GM21786 (cell line): ENCODE results near the gene TGM3.
"Not testable (repeated sequence)": the region's sequence is repeated elsewhere in the genome, so short reads cannot be mapped to it uniquely, and the experiment has no call there.

Experiments used
- ATAC-seq: cut with Tn5 transposase; IDR thresholded peaks from one replicate; pipeline ENCODE4 v1.9.1; 2021; ENCODE audit not compliant: unreplicated experiment

TGM3 gene

GRCh38 chr20:2295886-2296515 lies at the start of gene TGM3:
TGM3 (plus strand) TSS chr20:2296001; CDS start chr20:2296064, 63 bp downstream.
- no peak for ATAC-seq

GRCh38 chr20:2246069-2246491 lies 49.7 kb upstream of the TGM3 start:
- ATAC-seq, result no peak

DNA sequence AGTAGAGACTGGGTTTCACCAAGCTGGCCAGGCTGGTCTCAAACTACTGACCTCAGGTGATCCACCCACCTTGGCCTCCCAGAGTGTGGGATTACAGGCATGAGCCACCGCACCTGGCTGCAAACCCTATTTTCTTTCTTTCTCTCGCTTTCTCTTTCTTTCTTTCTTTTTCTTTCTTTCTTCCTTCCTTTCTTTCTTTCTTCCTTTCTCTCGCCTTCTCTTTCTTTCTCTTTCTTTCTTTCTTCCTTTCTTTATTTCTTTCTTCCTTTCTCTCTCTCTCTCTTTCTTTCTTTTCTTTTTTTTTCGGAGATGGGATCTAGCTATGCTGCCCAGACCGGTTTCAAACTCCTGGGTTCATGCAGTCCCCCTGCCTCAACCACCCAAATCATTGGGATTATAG lies 47.0 kb upstream of the TGM3 start:
- no peak for ATAC-seq

DNA sequence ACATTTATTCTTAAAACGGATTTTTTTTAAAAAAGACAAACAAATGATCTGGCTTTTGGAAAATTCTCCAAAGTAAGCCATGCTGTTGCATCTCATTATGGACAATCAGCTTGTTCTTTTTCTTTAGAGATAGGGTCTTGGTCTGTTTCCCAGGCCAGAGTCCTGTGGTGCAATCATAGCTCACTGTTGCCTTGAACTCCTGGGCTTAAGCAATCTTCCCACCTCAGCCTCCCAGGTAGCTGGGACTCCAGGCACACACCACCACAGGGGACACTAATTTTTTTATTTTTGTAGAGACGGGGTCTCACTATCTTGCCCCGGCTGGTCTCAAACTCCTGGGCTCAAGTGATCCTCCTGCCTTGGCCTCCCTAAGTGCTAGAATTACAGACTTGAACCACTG lies 45.9 kb upstream of the TGM3 start:
- ATAC-seq, result no peak

DNA sequence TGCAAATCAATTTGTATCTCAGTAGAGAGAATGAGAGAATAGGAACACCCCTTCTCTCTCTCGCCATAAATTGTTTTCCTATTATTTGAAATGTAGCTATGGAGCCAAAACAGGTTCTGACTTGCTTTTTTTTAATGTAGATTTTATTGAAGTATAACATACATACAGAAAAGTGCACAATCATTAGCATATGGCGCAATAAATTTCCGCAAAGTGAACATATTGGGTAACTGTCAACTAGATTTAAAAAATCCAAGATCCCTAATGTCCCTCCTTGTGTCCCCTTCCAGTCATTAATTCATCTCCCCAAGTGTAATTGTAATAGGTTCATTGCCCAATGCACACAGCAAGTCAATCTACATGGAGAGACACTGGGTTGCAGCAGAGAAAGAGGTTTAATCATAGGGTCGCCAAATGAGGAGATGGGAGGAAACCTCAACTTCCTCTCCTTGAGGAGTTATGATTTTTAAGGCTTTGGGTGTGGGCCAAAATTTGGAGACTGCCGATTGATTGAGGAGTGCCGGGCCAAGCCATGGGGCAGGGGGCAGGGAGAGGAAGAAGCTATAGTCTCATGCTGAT lies 43.3 kb upstream of the TGM3 start:
- no peak for ATAC-seq

DNA sequence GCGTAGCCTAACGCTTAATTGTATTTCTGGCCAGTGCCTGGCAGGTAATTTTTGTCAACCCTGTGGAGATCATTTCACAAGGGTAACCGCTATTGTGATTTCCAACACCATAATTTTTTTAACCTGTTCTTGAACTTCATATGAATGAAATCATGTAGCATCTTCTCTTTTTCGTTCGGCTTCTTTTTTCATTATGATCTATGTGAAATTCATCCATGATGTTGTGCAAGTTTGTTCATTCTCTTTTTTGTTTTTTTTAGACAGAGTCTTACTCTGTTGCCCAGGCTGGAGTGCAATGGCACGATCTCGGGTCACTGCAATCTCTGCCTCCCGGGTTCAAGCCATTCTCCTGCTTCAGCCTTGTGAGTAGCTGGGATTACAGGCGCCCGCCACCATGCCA lies 42.5 kb upstream of the TGM3 start:
- no peak for ATAC-seq

GRCh38 chr20:2254333-2254732 lies 41.5 kb upstream of the TGM3 start:
- ATAC-seq, result no peak

GRCh38 chr20:2255926-2256531 lies 39.8 kb upstream of the TGM3 start:
- no peak for ATAC-seq

- ATAC-seq, result no peak
Measured at GRCh38 chr20:2259731-2260130, 36.1 kb upstream of the TGM3 start.

DNA sequence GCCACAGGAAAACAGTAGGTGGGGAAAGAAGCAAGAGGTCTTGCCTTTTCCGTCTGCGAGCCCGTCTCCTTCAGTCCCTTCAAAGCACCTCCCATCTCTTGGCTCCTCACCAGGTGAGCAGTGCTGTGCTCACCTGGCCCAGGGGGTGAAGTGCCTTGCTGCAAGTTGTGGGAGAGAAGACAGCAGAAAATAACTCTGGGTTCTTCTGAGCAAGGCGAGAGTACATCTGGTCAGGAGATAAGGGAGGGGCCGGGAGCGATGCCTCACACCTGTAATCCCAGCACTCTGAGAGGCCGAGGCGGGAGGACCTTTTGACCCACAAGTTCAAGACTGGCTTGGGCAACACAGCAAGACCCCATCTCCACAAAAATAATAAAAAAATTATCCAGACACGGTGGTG lies 35.6 kb upstream of the TGM3 start:
- ATAC-seq, result no peak

GRCh38 chr20:2261046-2261485 lies 34.7 kb upstream of the TGM3 start:
- no peak for ATAC-seq

GRCh38 chr20:2261629-2262028 lies 34.2 kb upstream of the TGM3 start:
- no peak for ATAC-seq

GRCh38 chr20:2264118-2264517 lies 31.7 kb upstream of the TGM3 start:
- no peak for ATAC-seq

DNA sequence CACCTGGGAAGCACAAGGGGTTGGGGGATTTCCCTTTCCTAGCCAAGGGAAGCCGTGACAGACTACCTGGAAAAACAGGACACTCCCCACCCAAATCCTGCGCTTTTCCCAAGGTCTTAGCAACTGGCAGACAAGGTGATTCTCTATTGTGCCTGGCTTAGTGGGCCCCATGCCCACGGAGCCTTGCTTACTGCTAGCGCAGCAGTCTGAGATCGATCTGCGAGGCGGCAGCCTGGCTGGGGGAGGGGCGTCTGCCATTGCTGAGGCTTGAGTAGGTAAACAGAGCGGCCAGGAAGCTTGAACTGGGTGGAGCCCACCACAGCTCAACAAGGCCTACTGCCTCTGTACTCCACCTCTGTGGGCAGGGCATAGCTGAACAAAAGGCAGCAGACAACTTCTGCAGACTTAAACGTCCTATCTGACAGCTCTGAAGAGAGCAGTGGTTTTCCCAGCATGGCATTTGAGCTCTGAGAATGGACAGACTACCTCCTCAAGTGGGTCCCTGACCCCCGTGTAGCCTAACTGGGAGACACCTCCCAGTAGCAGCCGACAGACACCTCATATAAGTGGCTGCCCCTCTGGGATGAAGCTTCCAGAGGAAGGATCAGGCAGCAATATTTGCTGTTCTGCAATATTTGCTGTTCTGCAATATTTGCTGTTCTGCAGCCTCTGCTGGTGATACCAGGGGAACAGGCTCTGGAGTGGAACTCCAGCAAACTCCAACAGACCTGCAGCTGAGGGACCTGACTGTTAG lies 31.0 kb upstream of the TGM3 start:
- not testable (repeated sequence) for ATAC-seq

DNA sequence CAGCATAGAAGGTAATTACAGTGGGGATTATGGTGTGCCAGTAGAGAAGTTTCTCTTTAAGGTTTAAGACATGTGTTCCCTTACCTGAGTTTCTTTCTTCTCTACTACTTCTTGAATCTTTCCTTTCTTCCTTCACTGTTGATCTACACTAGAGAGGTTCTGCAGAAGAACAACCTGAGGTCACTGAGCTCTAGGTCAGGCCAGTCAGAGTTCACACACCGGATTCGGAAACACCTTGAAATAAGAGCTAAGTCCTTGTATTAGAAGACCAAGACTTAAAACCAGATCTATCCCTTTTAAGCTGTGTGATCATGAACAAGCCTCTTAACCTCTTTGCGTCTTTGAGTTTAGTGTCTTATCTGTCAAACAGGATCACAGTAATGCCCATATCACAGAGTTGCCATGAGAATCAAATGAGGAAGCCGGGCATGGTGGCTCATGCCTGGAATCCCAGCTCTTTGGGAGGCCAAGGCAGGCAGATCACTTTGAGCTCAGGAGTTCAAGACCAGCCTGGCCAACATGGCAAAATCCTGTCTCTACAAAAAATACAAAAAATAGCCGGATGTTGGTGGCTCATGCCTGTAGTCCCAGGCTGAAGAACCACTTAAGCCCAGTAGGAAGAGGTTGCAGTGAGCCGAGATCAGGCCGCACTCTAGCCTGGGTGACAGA lies 22.0 kb upstream of the TGM3 start:
- no peak for ATAC-seq

DNA sequence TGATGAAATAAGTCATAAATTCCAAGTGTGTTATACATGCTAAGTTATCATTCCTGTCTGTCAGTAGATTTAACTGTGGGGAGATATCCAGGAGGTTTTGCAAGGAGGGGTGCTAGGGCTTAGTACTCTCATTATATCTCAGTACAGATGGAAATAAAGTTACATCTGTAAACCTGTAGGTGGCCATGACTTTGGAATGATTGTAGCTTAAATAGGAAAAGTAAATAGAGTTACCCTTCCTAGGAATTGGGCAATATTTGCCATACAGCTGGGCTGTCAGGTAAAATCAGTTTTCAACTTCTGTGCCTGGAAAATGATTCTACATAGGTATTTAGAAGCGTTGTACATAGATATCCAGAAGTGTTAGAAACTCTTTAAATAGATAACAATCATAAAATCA lies 19.8 kb upstream of the TGM3 start:
- no peak for ATAC-seq

- no peak for ATAC-seq
Measured at GRCh38 chr20:2279253-2279779, 16.5 kb upstream of the TGM3 start.

DNA sequence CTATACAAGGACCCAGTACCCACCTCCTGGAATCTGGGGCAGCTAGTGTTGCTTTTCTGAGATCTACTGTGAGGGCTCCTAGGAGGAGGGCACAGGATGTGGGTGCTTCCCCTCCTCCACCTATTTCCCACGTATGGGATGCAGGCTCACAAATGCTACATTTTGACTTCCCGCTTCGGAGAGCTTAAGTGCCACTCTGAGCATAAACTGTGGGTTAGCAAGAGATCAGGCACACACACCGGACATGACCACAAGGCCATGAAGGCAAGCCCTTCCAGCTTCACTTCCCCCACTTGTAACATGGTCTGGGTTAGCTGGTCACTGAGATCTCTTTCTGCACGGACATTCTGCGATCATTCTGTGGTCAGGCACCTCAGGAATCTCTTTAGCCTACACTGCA lies 15.7 kb upstream of the TGM3 start:
- ATAC-seq, result no peak

GRCh38 chr20:2281563-2281962 lies 14.2 kb upstream of the TGM3 start:
- no peak for ATAC-seq

GRCh38 chr20:2282181-2282580 lies 13.6 kb upstream of the TGM3 start:
- ATAC-seq, result no peak
